Measurements from ENCODE around the gene ACTR3C. TPM values are rescaled to one million over a fixed set of nuclear protein-coding genes. Genes with fewer than 3 reads are reported as not detected.
"Not testable (repeated sequence)": the region's sequence is repeated elsewhere in the genome, so short reads cannot be mapped to it uniquely, and the experiment has no call there.

The ACTR3C gene
- total and polyA plus RNA-seq, 10 of the 15 experiments (the other 5 are each of a cell fraction or from before 2014, with no cell fraction given) = 2.0 to 10.2 (median 6.3) TPM

- TF ChIP-seq USF2 (IDR thresholded peaks at IDR 0.05; ENCODE audit: borderline replicate concordance, low read depth, low read length) (no peak), IKZF1 (conservative IDR thresholded peaks at IDR 0.05) (no peak), KLF5 (IDR thresholded peaks at IDR 0.05; ENCODE audit: partially characterized antibody) (no peak), PAX5 (IDR thresholded peaks at IDR 0.05; ENCODE audit: borderline replicate concordance, low read depth, low read length) (no peak), SUZ12 (IDR thresholded peaks at IDR 0.05; ENCODE audit: unreplicated experiment) (no peak)
These were observed 5.4 kb downstream of the ACTR3C start (continued) for GRCh38 chr7:150317748-150318444.

DNA sequence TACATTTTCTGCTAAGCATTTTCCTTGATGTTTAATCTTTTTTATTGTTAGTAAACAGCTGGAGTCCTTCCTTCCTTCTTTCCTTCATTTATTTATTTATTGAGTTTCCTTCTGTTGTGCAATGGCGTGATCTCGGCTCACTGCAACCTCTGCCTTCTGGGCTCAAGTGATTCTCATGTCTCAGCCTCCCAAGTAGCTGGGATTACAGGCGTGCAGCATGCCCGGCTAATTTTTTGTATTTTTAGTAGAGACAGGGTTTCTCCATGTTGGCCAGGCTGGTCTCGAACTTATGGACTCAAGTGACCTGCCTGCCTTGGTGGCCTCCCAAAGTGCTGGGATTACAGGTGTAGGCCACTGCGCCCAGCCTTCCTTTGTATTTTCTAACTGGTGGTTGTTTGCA is 6.4 kb downstream of the ACTR3C start:
- in situ Hi-C loops (cut with MboI); H3K79me2 ChIP-seq (ENCODE audit: control insufficient read depth, insufficient read depth, low read length); FAIRE-seq; DNase-seq (ENCODE audit: low read depth, low spot score); SMC1A ChIA-PET (ENCODE audit: uncharacterized antibody, unreplicated experiment); H3K4me1 ChIP-seq (ENCODE audit: control insufficient read depth, insufficient read depth, low read length); H3K9me3 ChIP-seq (replicated peaks; ENCODE audit: control insufficient read depth, insufficient read depth, low read length); intact Hi-C loops (cut with micrococcal nuclease; ENCODE audit: unreplicated experiment); H4K20me1 ChIP-seq (ENCODE audit: control insufficient read depth, insufficient read depth); CTCF ChIA-PET; H3K27me3 ChIP-seq (replicated peaks in 1 of 2; ENCODE audit: control insufficient read depth in 2 of 2, insufficient read depth in 2 of 2, low read length in 1 of 2); H2AFZ ChIP-seq (ENCODE audit: control insufficient read depth, low read depth, low read length); H3K9ac ChIP-seq (ENCODE audit: control insufficient read depth, insufficient read depth, low read length); H3K36me3 ChIP-seq (ENCODE audit: control insufficient read depth in 2 of 2, insufficient read depth in 2 of 2, low read length in 1 of 2); H3K4me3 ChIP-seq; H3K4me2 ChIP-seq (ENCODE audit: control insufficient read depth, insufficient read depth); H3K27ac ChIP-seq (ENCODE audit: control insufficient read depth, insufficient read depth); BruUV-seq (replicated peaks); RAD21 ChIA-PET (ENCODE audit: unreplicated experiment); ATAC-seq: not testable (repeated sequence)
- 98% methylated on average over 6 of the region's 6 CpGs for WGBS (ENCODE audit: insufficient coverage, insufficient replicate concordance, low lambda C conversion rate, missing lambda C conversion rate)
- POLR2A ChIA-PET = interaction anchor here (1.0 kb wide), 1 partner anchor 36 kb away, joined by 3 read pairs; no protein-coding TSS in a partner anchor
